Nephron (organoid): ENCODE measurements around the gene CACNG6.
"Not testable (repeated sequence)": the region's sequence is repeated elsewhere in the genome, so short reads cannot be mapped to it uniquely, and the experiment has no call there.

Experiments
- H3K27ac Mint-ChIP-seq, 3 experiments: 2 replicates each; pipeline ENCODE4 v1.8.0; 2020; ENCODE audit warnings: mixed read lengths in 3 of 3, mild to moderate bottlenecking in 2 of 3, moderate library complexity in 1 of 3
- H3K27me3 Mint-ChIP-seq: 2 replicates; pipeline ENCODE4 v1.8.0; 2021; ENCODE audit warnings: low read depth, mild to moderate bottlenecking, moderate library complexity, mixed read lengths
- H3K36me3 Mint-ChIP-seq: 2 replicates; pipeline ENCODE4 v1.8.0; 2020; ENCODE audit warnings: low read depth, mixed read lengths
- H3K4me1 Mint-ChIP-seq: 2 replicates; pipeline ENCODE4 v1.8.0; 2020; ENCODE audit warnings: mixed read lengths
- H3K4me3 Mint-ChIP-seq, 3 experiments: 2 replicates each; pipeline ENCODE4 v1.8.0; 2020; ENCODE audit warnings: mild to moderate bottlenecking in 3 of 3, mixed read lengths in 3 of 3, moderate library complexity in 2 of 3
- H3K9me3 Mint-ChIP-seq: 2 replicates; pipeline ENCODE4 v1.8.0; 2020; ENCODE audit warnings: mixed read lengths
- TF ChIP-seq, protein P1 (sequence below), 3 experiments: fragments of 200-600 bp; sonication (generic); IDR thresholded peaks; one replicate each; pipeline ENCODE4 v1.5.0; 2021; ENCODE audit warnings: antibody characterized with exemption in 3 of 3; ENCODE audit not compliant: unreplicated experiment in 3 of 3

CACNG6 gene

DNA sequence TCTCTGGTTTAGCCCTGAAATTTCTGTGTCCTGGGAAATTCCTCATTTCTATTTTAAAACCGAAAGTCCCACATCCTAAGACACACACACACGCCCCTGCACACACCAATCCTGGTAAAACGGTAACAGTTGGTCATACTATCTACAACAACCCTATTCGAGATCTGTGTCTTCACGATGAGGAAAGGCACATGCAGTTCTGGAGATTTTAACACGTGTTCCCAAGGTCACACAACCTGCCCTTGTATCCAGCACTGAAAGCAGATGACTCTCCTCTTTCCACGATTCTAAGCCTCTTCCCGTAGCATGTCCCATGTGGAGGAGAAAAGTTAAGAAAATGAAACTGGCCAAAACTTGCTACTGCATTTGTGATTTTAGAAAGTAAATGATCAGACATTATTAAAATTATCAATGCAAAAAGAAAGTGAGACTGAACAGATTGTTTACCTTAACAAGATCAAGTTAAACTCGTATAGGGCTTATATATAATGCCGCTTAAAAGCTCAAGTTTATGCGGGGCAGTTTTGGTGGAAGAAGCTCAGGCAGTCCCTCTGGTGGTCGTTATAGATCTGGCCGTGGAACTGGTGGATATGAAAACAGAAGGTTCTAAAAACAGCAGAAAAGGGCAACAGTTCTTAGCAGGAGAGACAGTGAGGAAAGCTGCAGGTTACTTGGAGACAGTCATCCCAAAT is 39.6 kb downstream of the CACNG6 start:
- TF ChIP-seq, protein P1, sequence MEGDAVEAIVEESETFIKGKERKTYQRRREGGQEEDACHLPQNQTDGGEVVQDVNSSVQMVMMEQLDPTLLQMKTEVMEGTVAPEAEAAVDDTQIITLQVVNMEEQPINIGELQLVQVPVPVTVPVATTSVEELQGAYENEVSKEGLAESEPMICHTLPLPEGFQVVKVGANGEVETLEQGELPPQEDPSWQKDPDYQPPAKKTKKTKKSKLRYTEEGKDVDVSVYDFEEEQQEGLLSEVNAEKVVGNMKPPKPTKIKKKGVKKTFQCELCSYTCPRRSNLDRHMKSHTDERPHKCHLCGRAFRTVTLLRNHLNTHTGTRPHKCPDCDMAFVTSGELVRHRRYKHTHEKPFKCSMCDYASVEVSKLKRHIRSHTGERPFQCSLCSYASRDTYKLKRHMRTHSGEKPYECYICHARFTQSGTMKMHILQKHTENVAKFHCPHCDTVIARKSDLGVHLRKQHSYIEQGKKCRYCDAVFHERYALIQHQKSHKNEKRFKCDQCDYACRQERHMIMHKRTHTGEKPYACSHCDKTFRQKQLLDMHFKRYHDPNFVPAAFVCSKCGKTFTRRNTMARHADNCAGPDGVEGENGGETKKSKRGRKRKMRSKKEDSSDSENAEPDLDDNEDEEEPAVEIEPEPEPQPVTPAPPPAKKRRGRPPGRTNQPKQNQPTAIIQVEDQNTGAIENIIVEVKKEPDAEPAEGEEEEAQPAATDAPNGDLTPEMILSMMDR (IDR thresholded peaks at IDR 0.05; ENCODE audit: unreplicated experiment in 3 of 3): peak in 2 of 3 experiments; percentile 27 to 31
- peaks cover 24% of the 10 kb centered on the region for H3K27me3 Mint-ChIP-seq
- H3K27ac Mint-ChIP-seq: no peak overlapping the region
- no peaks in the 10 kb centered on the region for H3K9me3 Mint-ChIP-seq
- peaks cover 9% of the 10 kb centered on the region for H3K4me1 Mint-ChIP-seq
- H3K4me3 Mint-ChIP-seq: no peak overlapping the region
- H3K36me3 Mint-ChIP-seq: no peaks in the 10 kb centered on the region

DNA sequence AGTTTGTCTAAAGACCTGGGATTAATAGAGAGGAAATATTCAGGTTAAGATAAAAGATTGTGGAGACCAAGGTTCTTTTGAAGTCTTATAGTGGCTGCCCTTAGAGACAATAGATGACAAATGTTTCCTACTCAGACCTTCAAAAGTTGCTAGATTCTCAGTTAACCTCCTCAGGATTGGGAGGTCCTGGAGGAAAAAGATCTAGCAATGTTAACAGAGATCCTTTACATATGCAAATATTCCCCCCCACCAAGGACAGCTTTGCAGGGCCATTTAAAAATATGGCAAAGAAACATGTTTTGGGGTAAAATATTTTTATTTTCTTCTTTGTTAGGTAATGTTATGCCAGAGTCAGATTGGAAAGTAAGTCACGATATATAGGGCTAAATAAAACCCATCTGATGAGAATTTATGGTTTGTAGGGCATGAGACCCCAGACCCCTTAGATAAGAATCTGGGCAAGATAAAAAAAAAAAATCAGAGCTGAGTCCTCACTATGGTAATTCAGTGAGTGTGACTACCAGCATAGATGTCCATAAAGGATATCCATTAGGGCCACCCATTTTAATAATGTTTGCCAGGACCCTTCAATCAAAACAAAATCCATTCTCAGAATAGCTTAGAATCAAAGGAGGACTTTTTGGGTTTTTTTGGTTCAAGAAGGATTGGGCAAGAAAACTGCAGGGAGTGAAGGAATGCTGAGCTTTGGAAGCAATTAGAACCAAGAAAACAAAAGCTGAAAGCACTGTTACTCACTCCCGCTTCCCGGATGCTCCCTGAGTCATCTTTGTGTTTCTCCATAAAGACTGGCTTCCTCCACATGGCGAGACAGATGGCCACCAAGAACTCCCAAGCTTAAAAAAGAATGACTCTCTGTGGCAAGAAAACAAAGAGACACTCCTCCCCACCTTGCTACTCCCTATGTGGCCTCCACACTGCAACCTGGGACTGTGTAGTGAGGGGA is 44.1 kb downstream of the CACNG6 start:
- TF ChIP-seq, protein P1 (IDR thresholded peaks at IDR 0.05; ENCODE audit: unreplicated experiment in 3 of 3): no peak
- peak overlapping the region in 1 of 3 experiments; percentile 25 for H3K27ac Mint-ChIP-seq
- peaks cover 16% of the 10 kb centered on the region for H3K27me3 Mint-ChIP-seq
- H3K36me3 Mint-ChIP-seq: no peaks in the 10 kb centered on the region
- H3K4me3 Mint-ChIP-seq: no peak overlapping the region
- H3K4me1 Mint-ChIP-seq: peaks cover 9% of the 10 kb centered on the region
- H3K9me3 Mint-ChIP-seq: no peaks in the 10 kb centered on the region

DNA sequence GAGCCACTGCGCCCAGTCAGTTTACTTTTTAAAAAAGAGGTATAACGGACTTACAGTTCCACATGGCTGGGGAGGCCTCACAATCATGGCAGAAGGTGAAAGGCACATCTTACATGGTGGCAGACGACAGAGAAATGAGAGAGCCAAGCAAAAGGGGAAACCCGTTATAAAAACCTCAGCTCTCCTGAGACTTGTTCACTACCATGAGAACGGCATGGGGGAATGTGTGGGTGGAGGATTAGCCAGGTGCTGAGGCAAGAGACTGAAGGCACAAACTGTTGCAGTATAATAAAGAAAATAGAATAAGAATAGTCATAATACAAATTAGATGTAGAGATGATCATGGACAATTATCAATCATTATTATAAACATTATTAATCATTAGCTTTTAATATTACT is 45.1 kb downstream of the CACNG6 start:
- not testable (repeated sequence) for H3K27ac Mint-ChIP-seq, H3K9me3 Mint-ChIP-seq, H3K4me3 Mint-ChIP-seq, H3K36me3 Mint-ChIP-seq, H3K4me1 Mint-ChIP-seq, H3K27me3 Mint-ChIP-seq

DNA sequence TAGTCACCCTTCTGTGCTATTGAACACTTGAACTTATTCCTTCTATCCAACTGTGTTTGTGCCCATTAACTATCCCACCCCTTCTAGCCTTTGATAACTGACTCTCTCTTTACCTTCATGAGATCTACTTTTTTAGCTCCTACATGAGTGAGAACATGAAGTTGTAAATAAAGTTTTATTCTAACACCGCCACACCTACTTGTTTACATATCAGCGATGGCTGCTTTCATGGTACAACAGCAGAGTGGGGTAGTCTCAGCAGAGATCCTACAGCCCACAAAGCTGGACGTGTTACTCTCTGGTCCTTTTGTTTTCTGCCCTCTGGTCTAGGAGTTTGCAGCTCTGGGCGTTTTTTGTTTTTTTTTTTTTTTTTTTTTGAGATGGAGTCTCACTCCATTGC is 48.6 kb downstream of the CACNG6 start:
- Mint-ChIP-seq H3K27ac (no peak overlapping the region), H3K9me3 (no peaks in the 10 kb centered on the region), H3K36me3 (no peaks in the 10 kb centered on the region), H3K27me3 (peaks cover 34% of the 10 kb centered on the region), H3K4me1 (peaks cover 5% of the 10 kb centered on the region), H3K4me3 (no peak overlapping the region)
- TF ChIP-seq, protein P1 (IDR thresholded peaks at IDR 0.05; ENCODE audit: unreplicated experiment in 3 of 3): no peak

DNA sequence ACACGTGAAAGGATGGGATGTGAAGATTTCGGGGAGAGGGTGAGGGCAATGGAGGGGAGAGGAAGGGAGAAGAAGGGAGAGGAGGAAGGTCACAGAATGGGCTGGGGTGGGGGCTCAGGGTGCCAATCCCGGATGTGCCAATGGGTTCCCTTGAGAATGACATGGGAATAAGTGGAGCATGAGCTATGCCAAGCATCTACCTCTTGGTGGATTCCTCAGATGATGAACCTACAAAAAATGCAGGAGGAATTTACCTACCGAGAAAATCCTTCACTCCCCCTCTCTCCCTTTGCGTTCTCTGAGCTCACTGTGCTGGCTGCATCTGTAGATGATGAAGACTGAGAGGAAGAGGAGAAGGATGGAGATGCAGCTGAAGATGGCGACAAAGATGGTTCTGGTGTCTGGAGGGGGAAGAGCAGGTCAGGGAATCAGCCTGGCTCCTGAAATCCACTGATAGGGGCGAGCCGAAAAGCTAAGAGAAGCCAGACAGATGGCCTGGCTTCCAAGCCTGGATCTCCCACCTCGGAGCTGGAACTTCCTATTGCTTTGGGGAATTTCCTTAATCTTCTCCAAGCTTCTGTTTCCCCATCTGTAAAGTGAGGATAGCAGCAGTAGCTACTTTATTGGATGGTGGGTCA is 50.7 kb downstream of the CACNG6 start:
- Mint-ChIP-seq H3K4me3 (no peak overlapping the region), H3K4me1 (no peaks in the 10 kb centered on the region), H3K36me3 (no peaks in the 10 kb centered on the region), H3K27ac (no peak overlapping the region), H3K27me3 (peaks cover 49% of the 10 kb centered on the region), H3K9me3 (no peaks in the 10 kb centered on the region)
- TF ChIP-seq, protein P1 (IDR thresholded peaks at IDR 0.05; ENCODE audit: unreplicated experiment in 3 of 3): no peak

DNA sequence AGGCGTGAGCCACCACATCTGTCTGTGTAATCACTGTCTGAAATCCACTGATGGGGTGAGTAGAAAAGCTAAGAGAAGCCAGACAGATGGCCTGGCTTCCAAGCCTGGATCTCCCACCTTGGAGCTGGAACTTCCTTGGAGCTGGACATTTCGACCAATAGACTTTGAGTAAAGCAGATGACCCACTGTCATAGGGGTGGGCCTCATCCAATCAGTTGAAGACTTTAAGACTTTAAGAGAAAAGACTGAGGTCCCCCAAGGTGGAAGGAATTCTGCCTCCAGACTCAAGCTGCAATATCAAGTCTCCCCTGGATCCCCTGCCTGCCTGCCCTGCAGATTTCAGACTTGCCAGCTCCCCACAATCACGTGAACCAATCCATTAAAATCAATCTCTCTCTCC is 51.6 kb downstream of the CACNG6 start:
- H3K27me3 Mint-ChIP-seq: peaks cover 47% of the 10 kb centered on the region
- H3K4me3 Mint-ChIP-seq: no peak overlapping the region
- no peaks in the 10 kb centered on the region for H3K9me3 Mint-ChIP-seq
- H3K4me1 Mint-ChIP-seq: no peaks in the 10 kb centered on the region
- H3K36me3 Mint-ChIP-seq: no peaks in the 10 kb centered on the region
- TF ChIP-seq, protein P1 (IDR thresholded peaks at IDR 0.05; ENCODE audit: unreplicated experiment in 3 of 3): no peak
- no peak overlapping the region for H3K27ac Mint-ChIP-seq
